Stimulated activated CD4-positive, alpha-beta T cell treated with anti-CD3 and anti-CD28 coated beads, TNF-alpha, amount 100 ng/mL, for 1 hour (primary cell): ENCODE measurements around the gene THUMPD3.
A peak's percentile ranks its signal among the peaks of the same experiment; 100 is the strongest.

Source experiments
- DNase-seq, 3 donors: peaks; one replicate each; pipeline ENCODE4 v3.0.0-alpha.2; 2020; ENCODE audit warnings: low read depth in 3 of 3, low spot score in 1 of 3

THUMPD3 gene

GRCh38 chr3:9396632-9397331 lies 33.9 kb downstream of the THUMPD3 start:
- peak; percentile 95 to 97 (median 95) for DNase-seq

- DNase-seq: peak; percentile 99 to 100 (median 99)
These were observed 34.6 kb downstream of the THUMPD3 start, which contains the start of gene SETD5 for GRCh38 chr3:9397332-9397905. Gene SETD5, plus strand, starts transcription at chr3:9397615. Its CDS starts 31,324 bp downstream, at chr3:9428939.

GRCh38 chr3:9397906-9398699 lies 35.2 kb downstream of the THUMPD3 start:
- DNase-seq: no peak

- DNase-seq: no peak
These were observed 36.0 kb downstream of the THUMPD3 start for GRCh38 chr3:9398700-9399336.

- no peak for DNase-seq
These were observed 36.5 kb downstream of the THUMPD3 start for GRCh38 chr3:9399337-9399703.

- DNase-seq: no peak
These were observed 36.9 kb downstream of the THUMPD3 start for GRCh38 chr3:9399746-9400145.

- no peak for DNase-seq
These were observed 37.8 kb downstream of the THUMPD3 start for GRCh38 chr3:9400616-9401015.

- no peak for DNase-seq
These were observed 39.1 kb downstream of the THUMPD3 start for GRCh38 chr3:9401986-9402385.

- DNase-seq: no peak
These were observed 39.8 kb downstream of the THUMPD3 start for GRCh38 chr3:9402410-9403228.

- no peak for DNase-seq
These were observed 40.6 kb downstream of the THUMPD3 start for GRCh38 chr3:9403463-9403862.

GRCh38 chr3:9404680-9405079 lies 41.8 kb downstream of the THUMPD3 start:
- no peak for DNase-seq

- no peak for DNase-seq
These were observed 42.9 kb downstream of the THUMPD3 start for GRCh38 chr3:9405756-9406155.

GRCh38 chr3:9406856-9407626 lies 44.2 kb downstream of the THUMPD3 start:
- DNase-seq: no peak

- DNase-seq: no peak
These were observed 45.2 kb downstream of the THUMPD3 start for GRCh38 chr3:9408061-9408460.

- no peak for DNase-seq
These were observed 45.7 kb downstream of the THUMPD3 start for GRCh38 chr3:9408546-9408945.

- DNase-seq: no peak
These were observed 47.4 kb downstream of the THUMPD3 start for GRCh38 chr3:9409981-9410854.

GRCh38 chr3:9411302-9411701 lies 48.4 kb downstream of the THUMPD3 start:
- no peak for DNase-seq

GRCh38 chr3:9412293-9412692 lies 49.4 kb downstream of the THUMPD3 start:
- no peak for DNase-seq

GRCh38 chr3:9414826-9415225 lies 52.0 kb downstream of the THUMPD3 start:
- DNase-seq: no peak
